Liver (tissue), 9 donors: Measurements from ENCODE around the gene NBEAL2. TPM values are rescaled to one million over a fixed set of nuclear protein-coding genes. Genes with fewer than 3 reads are reported as not detected.

Experiments used
- DNase-seq: peaks from one replicate; pipeline ENCODE4 v3.0.0-alpha.2; 2017; ENCODE audit warnings: low spot score
- H3K27ac ChIP-seq, 2 donors: one replicate each; pipeline ENCODE4 v1.7.0; 2013; ENCODE audit warnings: inconsistent platforms in 2 of 2, low read length in 2 of 2, control low read depth in 1 of 2, low read depth in 1 of 2, mild to moderate bottlenecking in 1 of 2
- H3K27me3 ChIP-seq, 4 donors: one replicate each; pipeline versions ENCODE4 v1.6.1 to v1.7.0; 2013; ENCODE audit warnings: low read length in 3 of 4, inconsistent platforms in 1 of 4, mild to moderate bottlenecking in 1 of 4, moderate library complexity in 1 of 4; ENCODE audit not compliant: control insufficient read depth in 4 of 4, insufficient read depth in 4 of 4
- H3K36me3 ChIP-seq, 4 donors: one replicate each; pipeline versions ENCODE4 v1.6.1 to v1.7.0; 2013; ENCODE audit warnings: low read length in 3 of 4, mild to moderate bottlenecking in 3 of 4, low read depth in 1 of 4, moderate library complexity in 1 of 4; ENCODE audit not compliant: control insufficient read depth in 4 of 4, insufficient read depth in 3 of 4
- H3K4me1 ChIP-seq, 4 donors: one replicate each; pipeline versions ENCODE4 v1.6.1 to v1.7.0; 2013; ENCODE audit warnings: low read length in 3 of 4, mild to moderate bottlenecking in 3 of 4, moderate library complexity in 1 of 4; ENCODE audit not compliant: control insufficient read depth in 4 of 4, insufficient read depth in 4 of 4
- H3K4me3 ChIP-seq, 3 donors: one replicate each; pipeline versions ENCODE4 v1.6.1 to v1.7.0; 2013; ENCODE audit warnings: low read length in 3 of 3, control low read depth in 1 of 3, low read depth in 1 of 3, mild to moderate bottlenecking in 1 of 3
- H3K9ac ChIP-seq, 2 donors: one replicate each; pipeline ENCODE4 v1.7.0; 2013; ENCODE audit warnings: low read length in 2 of 2, mild to moderate bottlenecking in 2 of 2, moderate library complexity in 2 of 2, control low read depth in 1 of 2, low read depth in 1 of 2
- H3K9me3 ChIP-seq, 4 donors: one replicate each; pipeline versions ENCODE4 v1.6.1 to v1.7.0; 2013; ENCODE audit warnings: low read length in 3 of 4; ENCODE audit not compliant: control insufficient read depth in 4 of 4
- ATF3 ChIP-seq: IDR thresholded peaks from 2 replicates; pipeline ENCODE4 v1.6.1; 2016; ENCODE audit warnings: antibody characterized with exemption
- FOXA1 ChIP-seq: IDR thresholded peaks from 2 replicates; pipeline ENCODE4 v1.6.1; 2016; ENCODE audit warnings: antibody characterized with exemption
- HNF4A ChIP-seq, 2 donors: conservative IDR thresholded peaks; 2 replicates each; pipeline ENCODE4 v1.6.1; 2016; ENCODE audit warnings: antibody characterized with exemption in 2 of 2, mild to moderate bottlenecking in 2 of 2
- HNF4G ChIP-seq: IDR thresholded peaks from 2 replicates; pipeline ENCODE4 v1.6.1; 2016; ENCODE audit warnings: antibody characterized with exemption
- JUND ChIP-seq, 2 donors: IDR thresholded peaks; 2 replicates each; pipeline ENCODE4 v1.6.1; 2016; ENCODE audit warnings: antibody characterized with exemption in 2 of 2
- MAX ChIP-seq: IDR thresholded peaks from 2 replicates; pipeline ENCODE4 v1.6.1; 2016; ENCODE audit warnings: antibody characterized with exemption
- NR2F2 ChIP-seq: IDR thresholded peaks from 2 replicates; pipeline ENCODE4 v1.6.1; 2016; ENCODE audit warnings: antibody characterized with exemption
- RAD21 ChIP-seq, 2 donors: IDR thresholded peaks; 2 replicates each; pipeline ENCODE4 v1.6.1; 2016; ENCODE audit warnings: antibody characterized with exemption in 2 of 2, mild to moderate bottlenecking in 2 of 2
- REST ChIP-seq: IDR thresholded peaks from 2 replicates; pipeline ENCODE4 v1.6.1; 2016; ENCODE audit warnings: antibody characterized with exemption, mild to moderate bottlenecking
- RXRA ChIP-seq, 2 donors: IDR thresholded peaks; 2 replicates each; pipeline ENCODE4 v1.6.1; 2017 to 2018; ENCODE audit warnings: antibody characterized with exemption in 2 of 2, mild to moderate bottlenecking in 1 of 2
- SP1 ChIP-seq: IDR thresholded peaks from 2 replicates; pipeline ENCODE4 v1.6.1; 2018; ENCODE audit warnings: antibody characterized with exemption, mild to moderate bottlenecking
- TAF1 ChIP-seq: conservative IDR thresholded peaks from 2 replicates; pipeline ENCODE4 v1.6.1; 2016; ENCODE audit warnings: antibody characterized with exemption, mild to moderate bottlenecking
- YY1 ChIP-seq: IDR thresholded peaks from 2 replicates; pipeline ENCODE4 v1.6.1; 2016; ENCODE audit warnings: antibody characterized with exemption, mild to moderate bottlenecking
- WGBS: extraction: QIAGEN DNeasy Blood & Tissue Kit; methylation state at CpG from one replicate; pipeline ENCODE4 v1.1.7; 2013; 5-methylcytosine and 5-hydroxymethylcytosine counted together
- polyA plus RNA-seq, 2 donors: library from polyadenylated mRNA; stranded (reverse) in 1 of 2; unstranded in 1 of 2; fragments of 200-250 nt in 1 of 2; fragments of >200 nt in 1 of 2; fragmentation: Nextera tagmentation in 1 of 2; extraction: Ambion mirVana in 1 of 2; gene quantifications; one replicate each; pipeline versions ENCODE4 v1.2.1 to v1.2.3, GENCODE V29; 2013 to 2015
- total RNA-seq, 2 donors: library from RNA; depleted of rRNA; stranded (reverse); fragments of >200 nt; gene quantifications; one replicate each; pipeline ENCODE4 v1.2.3, GENCODE V29; 2014
- donor health status: healthy.
- donor health status: healthy.
- donor health status: healthy.
- donor health status: healthy.
- donor health status: healthy.

Gene NBEAL2
- total and polyA plus RNA-seq, 4 donors: 2.0 to 20.7 (median 7.6) TPM

GRCh38 chr3:46987743-46988401 is 8.4 kb downstream of the NBEAL2 start:
- peaks cover 0 to 16% (median 3%) of the 10 kb centered on the region in 4 donors for H3K4me1 ChIP-seq
- H3K4me3 ChIP-seq: no peak overlapping the region
- peak overlapping the region; percentile 37 to 64 for H3K27ac ChIP-seq
- TF ChIP-seq SP1: peak; percentile 22
- TF ChIP-seq MAX: no peak
- H3K36me3 ChIP-seq: no peaks in the 10 kb centered on the region
- WGBS: 63% methylated on average over 16 of the region's 16 CpGs
- H3K9ac ChIP-seq: no peak overlapping the region
- no peaks in the 10 kb centered on the region for H3K27me3 ChIP-seq
- DNase-seq: peak; percentile 66
- no peaks in the 10 kb centered on the region for H3K9me3 ChIP-seq

- peak overlapping the region in 1 of 2 donors; percentile 19 for H3K27ac ChIP-seq
- H3K4me3 ChIP-seq: no peak overlapping the region
Observed at GRCh38 chr3:46988616-46989015, 9.2 kb downstream of the NBEAL2 start.

GRCh38 chr3:46989146-46989810 is 9.8 kb downstream of the NBEAL2 start:
- no peaks in the 10 kb centered on the region for H3K27me3 ChIP-seq
- no peaks in the 10 kb centered on the region for H3K9me3 ChIP-seq
- no peak overlapping the region for H3K9ac ChIP-seq
- H3K4me1 ChIP-seq: peaks cover 0 to 16% (median 3%) of the 10 kb centered on the region in 4 donors
- H3K4me3 ChIP-seq: no peak overlapping the region
- WGBS: 88% methylated on average over 17 of the region's 17 CpGs
- no peak overlapping the region for H3K27ac ChIP-seq
- TF ChIP-seq JUND (IDR thresholded peaks at IDR 0.05): no peak
- no peak for TF ChIP-seq RAD21 (IDR thresholded peaks at IDR 0.05)
- no peak for TF ChIP-seq TAF1
- no peak for TF ChIP-seq HNF4A (conservative IDR thresholded peaks at IDR 0.05)
- no peak for TF ChIP-seq REST
- H3K36me3 ChIP-seq: peaks cover 0 to 2% (median 0%) of the 10 kb centered on the region in 4 donors
- no peak for DNase-seq

More at GRCh38 chr3:46988616-46989015, 9.2 kb downstream of the NBEAL2 start:
- Histone ChIP-seq H3K27me3 (no peaks in the 10 kb centered on the region), H3K9ac (no peak overlapping the region), H3K4me1 (peaks cover 0 to 16% (median 3%) of the 10 kb centered on the region in 4 donors), H3K36me3 (no peaks in the 10 kb centered on the region), H3K9me3 (no peaks in the 10 kb centered on the region)
- DNase-seq: no peak
- TF ChIP-seq JUND (IDR thresholded peaks at IDR 0.05) (no peak), NR2F2 (no peak), TAF1 (no peak), FOXA1 (no peak), SP1 (no peak), HNF4G (no peak), ATF3 (no peak), RXRA (IDR thresholded peaks at IDR 0.05) (no peak), YY1 (no peak)
- 91% methylated on average over 4 of the region's 4 CpGs for WGBS
